HL-60 (cell line): ENCODE results near the gene HIPK2.

Experiments used
- DNase-seq, 2 experiments: peaks; one replicate each; pipeline ENCODE4 v3.0.0-alpha.2; 2010 to 2020; ENCODE audit warnings: low read depth in 1 of 2, low spot score in 1 of 2
- H3K27ac ChIP-seq: fragments of 250-450 bp; sonication (Bioruptor Pico); replicated peaks from 2 replicates; pipeline ENCODE4 v1.5.1; 2020; ENCODE audit warnings: mild to moderate bottlenecking, moderate library complexity
- H3K27me3 ChIP-seq: fragments of 250-450 bp; sonication (Bioruptor Pico); 2 replicates; pipeline ENCODE4 v1.5.1; 2021; ENCODE audit warnings: mild to moderate bottlenecking, moderate library complexity; ENCODE audit not compliant: insufficient read depth, poor library complexity, severe bottlenecking
- H3K4me3 ChIP-seq: replicated peaks from 2 replicates; pipeline ENCODE4 v1.5.1; 2011; ENCODE audit warnings: mild to moderate bottlenecking, control low read depth, low read length; ENCODE audit not compliant: insufficient read depth
- CTCF ChIP-seq: IDR thresholded peaks from one replicate; pipeline ENCODE4 v1.5.1; 2011; ENCODE audit warnings: low read length, control low read depth, inconsistent platforms; ENCODE audit not compliant: insufficient read depth
- GABPA ChIP-seq: IDR thresholded peaks from 2 replicates; pipeline ENCODE4 v1.6.1; 2012; ENCODE audit warnings: low read depth
- POLR2AphosphoS5 ChIP-seq: IDR thresholded peaks from 2 replicates; pipeline ENCODE4 v1.6.1; 2012; ENCODE audit warnings: low read depth
- REST ChIP-seq: IDR thresholded peaks from 2 replicates; pipeline ENCODE4 v1.6.1; 2012; ENCODE audit warnings: low read depth; ENCODE audit not compliant: insufficient replicate concordance
- SPI1 ChIP-seq: IDR thresholded peaks from 2 replicates; pipeline ENCODE4 v1.6.1; 2012; ENCODE audit warnings: low read depth, mild to moderate bottlenecking, borderline replicate concordance

HIPK2 gene

GRCh38 chr7:139648941-139649425, 128.8 kb downstream of the HIPK2 start:
- no peak overlapping the region for H3K4me3 ChIP-seq
- no peaks in the 10 kb centered on the region for H3K27me3 ChIP-seq
- peak in 1 of 2 experiments; percentile 39 for DNase-seq
- H3K27ac ChIP-seq: no peak overlapping the region
- TF ChIP-seq POLR2AphosphoS5 (no peak), CTCF (no peak), REST (no peak), GABPA (no peak), SPI1 (0 out of 2 replicates have a peak, but pooled peaks have one; percentile 1)

- DNase-seq: no peak
- H3K27me3 ChIP-seq: no peaks in the 10 kb centered on the region
- no peak overlapping the region for H3K4me3 ChIP-seq
- TF ChIP-seq SPI1 (no peak), POLR2AphosphoS5 (no peak), REST (no peak), GABPA (no peak)
- H3K27ac ChIP-seq: no peak overlapping the region
Observed at GRCh38 chr7:139648391-139648861, 129.4 kb downstream of the HIPK2 start.

DNA sequence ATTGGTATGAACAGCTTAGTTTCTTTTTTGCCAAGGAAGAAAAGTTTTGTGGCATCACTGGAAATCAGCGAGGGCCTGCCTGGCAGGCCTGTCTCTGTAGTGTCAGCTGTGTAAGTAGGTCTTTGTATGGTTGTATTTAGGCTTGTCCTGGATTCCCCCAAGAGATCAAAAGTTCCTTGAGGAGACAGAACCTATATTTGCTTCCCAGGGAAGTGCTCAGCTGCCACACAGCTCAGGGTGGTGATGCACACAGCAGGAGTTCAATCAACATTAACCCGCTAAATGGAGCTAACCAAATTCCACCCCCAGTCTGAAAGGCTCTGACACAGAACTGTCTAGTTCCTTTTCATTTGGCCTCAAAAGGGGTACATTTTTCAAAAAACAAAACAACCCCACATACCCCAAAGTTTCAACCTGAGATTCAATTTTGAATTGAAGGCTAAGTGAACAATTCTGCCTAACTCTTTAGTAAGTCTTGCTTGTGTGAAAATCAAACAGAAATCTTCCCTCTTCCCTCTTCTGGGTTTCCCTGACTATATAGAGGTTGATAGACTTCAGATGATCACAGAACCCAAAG, 129.9 kb downstream of the HIPK2 start:
- H3K4me3 ChIP-seq: no peak overlapping the region
- DNase-seq: no peak

More for the DNA sequence above, 129.9 kb downstream of the HIPK2 start:
- H3K27ac ChIP-seq: no peak overlapping the region
- TF ChIP-seq SPI1 (no peak), GABPA (no peak), CTCF (no peak), REST (no peak), POLR2AphosphoS5 (no peak)
- H3K27me3 ChIP-seq: no peaks in the 10 kb centered on the region
